GM21423 (cell line): Measurements from ENCODE around the gene AMY1A.
"Not testable (repeated sequence)": the region's sequence is repeated elsewhere in the genome, so short reads cannot be mapped to it uniquely, and the experiment has no call there.

Source experiments
- ATAC-seq: cut with Tn5 transposase; IDR thresholded peaks from one replicate; pipeline ENCODE4 v1.9.1; 2021; ENCODE audit warnings: mild to moderate bottlenecking, moderate library complexity; ENCODE audit not compliant: unreplicated experiment

Gene AMY1A

GRCh38 chr1:103655460-103655859, at the start of gene AMY1A:
AMY1A (plus strand) TSS chr1:103655760; CDS start chr1:103656331, 571 bp downstream.
- ATAC-seq, result not testable (repeated sequence)

GRCh38 chr1:103616362-103616761, 39.2 kb upstream of the AMY1A start:
- ATAC-seq, result no peak

GRCh38 chr1:103616994-103617477, 38.5 kb upstream of the AMY1A start, which contains the start of gene AMY2A:
AMY2A (plus strand) TSS chr1:103617427; CDS start chr1:103617441, 14 bp downstream.
- not testable (repeated sequence) for ATAC-seq

GRCh38 chr1:103627436-103627835, 28.1 kb upstream of the AMY1A start:
- not testable (repeated sequence) for ATAC-seq

- ATAC-seq, result not testable (repeated sequence)
Measured at GRCh38 chr1:103641194-103641593, 14.4 kb upstream of the AMY1A start.

GRCh38 chr1:103643908-103644307, 11.7 kb upstream of the AMY1A start:
- ATAC-seq, result not testable (repeated sequence)

GRCh38 chr1:103650305-103650704, 5.3 kb upstream of the AMY1A start:
- not testable (repeated sequence) for ATAC-seq

GRCh38 chr1:103650889-103651288, 4.7 kb upstream of the AMY1A start:
- ATAC-seq, result not testable (repeated sequence)

- ATAC-seq, result not testable (repeated sequence)
Measured at GRCh38 chr1:103654133-103654532, 1.4 kb upstream of the AMY1A start.

- not testable (repeated sequence) for ATAC-seq
Measured at GRCh38 chr1:103676335-103676734, 20.8 kb downstream of the AMY1A start.

GRCh38 chr1:103696110-103696509, 40.5 kb downstream of the AMY1A start, which contains the start of gene AMY1B:
AMY1B (minus strand) TSS chr1:103696210; CDS start chr1:103695639, 571 bp downstream.
- ATAC-seq, result not testable (repeated sequence)

- not testable (repeated sequence) for ATAC-seq
Measured at GRCh38 chr1:103697430-103697829, 41.9 kb downstream of the AMY1A start.

- ATAC-seq, result not testable (repeated sequence)
Measured at GRCh38 chr1:103700669-103701068, 45.1 kb downstream of the AMY1A start.

GRCh38 chr1:103701256-103701655, 45.7 kb downstream of the AMY1A start:
- not testable (repeated sequence) for ATAC-seq

GRCh38 chr1:103707670-103708069, 52.1 kb downstream of the AMY1A start:
- not testable (repeated sequence) for ATAC-seq

- not testable (repeated sequence) for ATAC-seq
Measured at GRCh38 chr1:103710381-103710780, 54.8 kb downstream of the AMY1A start.
